ENCODE measurements around the gene GOSR2. TPM values are rescaled to one million over a fixed set of nuclear protein-coding genes. Genes with fewer than 3 reads are reported as not detected.

GOSR2 gene
- total and polyA plus RNA-seq, 2 of the 8 experiments (the other 6 are each of a cell fraction or from before 2014, with no cell fraction given), result 28.2 to 36.2 TPM

GRCh38 chr17:46901291-46901690 lies 21.7 kb upstream of the GOSR2 start (continued):
- TF ChIP-seq BCL11A (IDR thresholded peaks at IDR 0.05; ENCODE audit: low read depth in 2 of 2, low read length in 2 of 2) (no peak), BRCA1 (IDR thresholded peaks at IDR 0.05; ENCODE audit: low read depth, low read length) (no peak), RBBP5 (IDR thresholded peaks at IDR 0.05; ENCODE audit: borderline replicate concordance, low read depth, low read length) (no peak), TAF7 (optimal IDR thresholded peaks at IDR 0.05; ENCODE audit: borderline replicate concordance, low read depth, low read length) (no peak), KDM5A (IDR thresholded peaks at IDR 0.05; ENCODE audit: low read length) (no peak)
